NCI-H1694 (cell line): Measurements from ENCODE around the gene AATK.

Source experiments
- DNase-seq: peaks from one replicate; lab custom pipeline; 2025; lab: John Stamatoyannopoulos, UW

AATK gene

DNA sequence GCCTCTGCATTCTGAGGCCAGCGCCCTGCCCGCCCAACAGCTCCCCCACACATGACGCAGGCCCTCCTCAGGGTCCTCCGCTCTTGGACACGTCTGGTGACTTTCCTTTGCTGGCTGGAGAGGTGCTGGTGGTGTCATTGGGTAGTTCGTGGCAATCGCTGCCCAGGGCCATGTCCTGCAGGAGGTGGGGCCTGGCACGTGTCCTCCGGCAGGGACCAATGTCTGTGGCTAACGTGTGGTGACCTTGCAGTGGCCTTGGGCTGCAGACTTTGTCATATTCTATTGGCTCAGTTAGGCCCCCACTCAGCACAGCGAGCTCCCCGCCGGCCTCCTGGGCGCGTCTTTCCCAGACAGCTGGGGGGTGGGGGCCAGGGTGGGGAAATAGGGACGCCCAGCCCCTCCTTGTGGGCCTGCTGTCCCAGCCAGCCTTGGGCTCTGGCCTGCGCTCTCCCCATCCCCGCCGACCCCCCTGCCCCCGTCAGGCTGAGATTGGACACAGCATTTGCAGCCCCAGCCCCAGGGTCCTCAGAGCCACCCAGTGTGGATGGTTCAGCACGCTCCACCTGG, 52.8 kb downstream of the AATK start:
- DNase-seq = no peak

DNA sequence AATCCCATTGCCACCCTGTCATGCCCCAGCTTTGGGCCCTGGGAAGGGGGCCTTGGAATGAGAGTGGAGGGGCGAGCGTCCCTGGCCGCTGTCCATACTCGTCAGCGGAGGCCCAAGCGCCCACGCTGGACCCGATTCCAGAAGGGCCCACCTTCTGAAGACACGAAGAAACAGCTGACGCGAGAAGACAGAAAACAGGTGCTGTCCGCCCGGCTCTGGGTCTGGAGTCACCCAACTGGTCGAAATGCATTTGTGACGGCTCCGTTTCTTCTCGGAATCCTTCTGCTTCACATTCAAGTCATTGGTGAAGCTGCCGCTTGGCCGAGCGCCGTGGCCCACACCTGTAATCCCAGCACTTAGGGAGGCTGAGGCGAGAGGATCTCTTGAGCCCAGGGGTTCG, 53.6 kb downstream of the AATK start:
- no peak for DNase-seq

GRCh38 chr17:81111066-81111465, 55.0 kb downstream of the AATK start:
- DNase-seq = no peak

GRCh38 chr17:81110488-81111040, 55.5 kb downstream of the AATK start:
- no peak for DNase-seq

GRCh38 chr17:81109957-81110356, 56.1 kb downstream of the AATK start:
- no peak for DNase-seq

DNA sequence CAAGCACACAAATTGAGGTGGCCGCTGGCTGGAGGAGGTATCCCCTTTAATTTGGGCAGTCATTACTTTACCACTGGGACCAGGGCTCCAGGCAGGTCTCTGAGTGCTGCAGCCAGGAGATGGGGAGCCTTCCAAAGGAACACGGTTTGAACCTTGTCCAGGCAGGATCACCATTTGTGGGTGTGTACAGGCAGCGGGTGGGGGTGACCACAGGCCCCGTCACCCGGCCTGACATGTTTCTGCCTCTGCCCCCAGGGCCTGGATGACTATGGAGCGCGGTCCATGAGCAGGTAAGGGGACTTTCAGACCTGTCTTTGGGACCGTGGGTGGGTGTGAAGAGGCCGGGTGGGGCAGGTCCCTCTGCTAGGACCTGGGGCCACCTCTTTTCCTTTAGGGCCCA, 57.8 kb downstream of the AATK start:
- no peak for DNase-seq

GRCh38 chr17:81106716-81107115, 59.3 kb downstream of the AATK start:
- no peak for DNase-seq

- DNase-seq = no peak
These were observed 62.6 kb downstream of the AATK start for GRCh38 chr17:81103379-81103778.

DNA sequence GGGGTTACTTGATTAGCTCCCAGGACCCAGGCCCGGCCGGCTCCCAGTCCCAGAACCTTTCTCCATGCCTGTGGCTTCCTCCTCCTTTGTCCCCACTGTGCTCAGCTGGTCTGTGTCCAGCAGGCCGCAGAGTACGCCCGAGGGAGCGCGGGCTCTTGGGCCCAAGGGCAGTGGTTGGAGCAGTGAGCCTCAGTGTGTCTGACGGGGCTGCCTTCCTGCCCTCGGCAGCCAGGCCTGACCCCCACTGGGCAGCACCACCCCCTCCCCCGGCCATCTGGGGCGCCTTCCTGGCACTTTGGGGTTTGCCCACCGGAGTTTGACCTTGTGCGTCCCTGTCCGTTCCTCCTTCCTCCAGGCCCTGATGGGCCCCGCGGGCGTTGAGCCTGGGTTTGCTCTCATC, 63.2 kb downstream of the AATK start:
- no peak for DNase-seq

GRCh38 chr17:81102352-81102751, 63.7 kb downstream of the AATK start:
- DNase-seq = no peak

- peak; percentile 54 for DNase-seq
These were observed 64.3 kb downstream of the AATK start for GRCh38 chr17:81101614-81102306.

GRCh38 chr17:81100668-81101067, 65.4 kb downstream of the AATK start:
- DNase-seq = no peak

DNA sequence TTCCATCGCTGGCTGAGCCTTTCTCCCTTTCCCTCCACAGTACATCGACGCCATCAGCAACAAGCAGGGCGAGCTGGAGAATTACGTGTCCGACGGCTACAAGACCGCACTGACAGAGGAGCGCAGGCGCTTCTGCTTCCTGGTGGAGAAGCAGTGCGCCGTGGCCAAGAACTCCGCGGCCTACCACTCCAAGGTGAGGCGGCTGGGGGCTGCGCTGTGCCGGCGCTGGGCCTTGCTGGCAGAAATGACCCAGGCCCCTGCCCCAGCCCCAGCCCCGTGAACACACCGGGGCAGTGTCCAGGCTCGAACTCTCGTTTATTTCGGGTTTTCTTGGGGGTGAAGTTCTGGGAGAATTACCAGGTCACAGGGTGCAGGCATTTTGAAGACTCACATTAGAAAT, 66.1 kb downstream of the AATK start:
- no peak for DNase-seq

DNA sequence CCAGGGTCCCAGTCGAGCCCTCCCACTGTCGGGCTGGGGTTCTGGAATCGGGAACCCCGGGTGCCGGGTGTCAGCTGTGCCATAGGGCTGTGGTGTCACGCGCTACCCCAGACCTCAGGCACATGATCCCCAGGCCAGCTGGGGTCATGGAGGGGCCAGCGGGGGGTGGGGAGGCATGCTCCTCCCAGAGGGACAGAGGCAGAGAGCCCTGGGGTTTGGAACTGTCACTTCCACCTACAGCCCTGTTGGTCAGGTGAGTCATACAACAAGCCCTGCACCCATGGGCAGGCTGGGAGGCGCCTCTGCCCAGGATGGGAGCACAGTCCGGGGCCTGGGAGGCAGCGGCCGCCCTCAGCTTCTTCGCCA, 68.1 kb downstream of the AATK start:
- no peak for DNase-seq

DNA sequence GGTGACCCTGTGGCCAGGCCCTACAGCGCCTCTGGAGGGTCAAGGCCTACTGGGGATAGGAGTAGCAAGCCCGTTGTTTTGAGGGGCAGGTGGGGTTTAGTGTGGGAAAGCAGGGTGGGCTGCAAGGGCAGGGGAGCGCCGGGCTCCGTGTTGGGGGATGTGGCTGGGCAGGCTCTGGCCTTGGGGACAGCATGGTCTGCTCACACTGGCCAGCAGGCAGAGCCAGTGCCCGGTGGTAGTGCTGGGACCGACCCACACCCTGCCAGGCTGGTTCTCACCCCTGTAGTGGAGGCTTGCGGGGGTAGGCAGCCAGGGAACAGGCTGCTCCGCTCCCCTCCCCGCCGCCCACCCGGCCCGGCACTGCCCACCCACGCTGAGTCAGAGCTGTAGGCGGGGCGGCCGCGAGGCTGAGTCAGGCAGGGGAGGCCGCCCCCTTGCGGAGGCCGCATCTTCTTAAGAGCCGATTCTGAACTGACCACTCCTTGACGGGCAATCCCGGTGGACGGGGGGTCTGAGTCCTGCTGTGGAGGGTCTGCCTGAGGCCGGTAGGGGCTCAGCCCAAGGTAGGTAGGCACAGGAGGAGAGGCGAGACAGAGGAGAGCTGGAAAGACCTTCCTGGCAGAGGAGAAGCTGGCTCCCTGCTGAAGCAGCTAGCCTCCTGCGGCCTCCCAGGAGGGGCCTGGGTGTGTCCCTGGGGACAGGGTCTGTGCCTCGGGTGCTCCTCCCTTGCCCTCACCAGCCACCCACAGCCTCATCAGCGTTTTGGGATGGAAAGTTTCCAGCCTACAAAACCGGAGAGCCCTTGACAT, 68.7 kb downstream of the AATK start:
- DNase-seq = no peak

GRCh38 chr17:81096741-81097133, 69.3 kb downstream of the AATK start:
- no peak for DNase-seq

DNA sequence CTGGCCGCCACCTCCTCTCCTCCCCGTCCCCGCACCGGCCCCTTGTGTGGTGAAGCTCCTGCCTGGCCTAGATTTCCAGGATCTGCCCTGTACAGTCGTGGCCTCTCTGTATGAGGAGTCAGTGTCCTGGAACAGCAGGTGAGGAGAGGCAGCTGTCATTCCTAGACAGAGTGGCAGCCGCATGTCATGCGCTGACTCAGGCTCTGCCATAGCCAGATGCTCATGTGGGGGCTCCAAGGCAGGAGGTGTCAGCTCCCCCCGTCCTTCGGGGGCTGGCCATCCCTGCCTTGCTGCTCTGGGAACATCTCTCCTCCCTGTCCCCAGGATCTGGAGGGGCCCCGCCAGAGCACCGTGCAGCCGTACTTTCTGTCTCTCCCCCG, 70.6 kb downstream of the AATK start:
- DNase-seq = peak; percentile 43

GRCh38 chr17:81094509-81095382, 71.3 kb downstream of the AATK start:
- DNase-seq = peak; percentile 14

DNA sequence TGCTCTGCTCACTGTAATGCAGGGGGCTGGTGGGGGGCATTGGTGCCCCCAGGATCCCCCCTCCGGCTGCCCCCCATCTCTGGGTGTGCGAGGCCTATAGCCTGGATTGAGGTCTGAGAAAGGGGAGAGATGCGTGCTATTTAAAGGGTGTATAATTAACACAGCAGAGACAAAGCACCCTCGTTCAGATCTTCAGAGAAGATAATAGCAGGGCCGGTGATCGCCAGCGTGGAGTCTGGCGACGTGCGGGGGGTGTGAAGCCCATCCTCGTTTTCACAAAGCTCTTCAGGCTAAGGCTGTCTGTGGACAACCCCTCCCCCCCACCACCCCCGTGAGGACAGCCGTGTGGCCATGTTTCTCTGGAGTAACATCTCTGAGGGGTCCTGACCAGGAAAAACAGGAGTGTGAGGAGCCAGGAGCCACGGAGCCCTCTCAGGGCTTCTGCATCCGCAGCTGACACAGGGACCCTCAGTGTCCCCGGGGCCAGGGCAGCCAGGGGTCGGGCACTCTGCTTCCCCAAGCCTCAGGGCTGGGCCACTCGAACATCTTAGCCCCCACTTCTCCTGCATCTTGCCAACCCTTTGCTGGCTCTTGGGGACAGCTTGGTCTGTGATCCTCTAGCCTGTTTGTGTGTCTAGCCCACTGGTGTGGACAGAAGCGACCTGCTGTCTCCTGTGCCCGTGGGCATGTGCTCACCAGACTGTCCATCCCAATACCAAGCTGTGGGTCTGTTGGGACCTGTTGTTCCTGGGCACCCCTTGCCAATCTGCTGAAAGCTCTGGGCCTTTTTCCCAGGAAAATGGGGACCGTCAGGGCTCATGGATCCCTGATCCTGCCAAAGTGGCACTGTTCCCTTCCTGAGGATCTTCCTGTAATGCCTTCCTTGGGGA, 72.2 kb downstream of the AATK start:
- DNase-seq = no peak

GRCh38 chr17:81092518-81093095, 73.4 kb downstream of the AATK start:
- no peak for DNase-seq
